ENCODE data around the gene CMTM5. TPM values are rescaled to one million over a fixed set of nuclear protein-coding genes. Genes with fewer than 3 reads are reported as not detected.

Gene CMTM5
- polyA plus RNA-seq, 1 of the 3 experiments (the other 2 are of a cell fraction), result 0.13 TPM

DNA sequence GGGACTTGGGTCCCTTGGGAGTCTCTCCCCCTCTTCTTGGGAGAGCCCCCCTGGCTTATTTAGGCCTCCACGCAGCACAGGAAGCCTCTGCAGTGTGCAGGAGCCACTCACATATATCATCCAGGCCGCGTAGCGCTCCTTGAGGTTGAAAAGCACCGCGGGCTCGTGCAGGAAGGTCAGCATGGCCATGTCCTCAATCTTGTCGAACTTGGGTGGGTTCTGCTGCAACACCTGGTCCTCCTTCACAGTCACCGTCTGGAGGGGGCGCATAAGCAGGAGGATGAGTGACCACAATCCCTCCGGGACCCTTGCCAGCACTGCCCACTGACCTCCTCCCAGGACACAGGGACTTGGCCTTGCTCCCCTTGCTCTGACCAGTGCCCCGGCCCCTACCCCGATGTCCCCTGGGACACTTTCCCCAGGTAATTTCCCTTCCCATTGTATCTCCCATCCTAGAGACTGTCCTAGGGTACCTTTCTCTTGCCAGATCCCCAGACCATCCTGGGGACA, 28.7 kb downstream of the CMTM5 start (continued):
- TF ChIP-seq, protein P1, sequence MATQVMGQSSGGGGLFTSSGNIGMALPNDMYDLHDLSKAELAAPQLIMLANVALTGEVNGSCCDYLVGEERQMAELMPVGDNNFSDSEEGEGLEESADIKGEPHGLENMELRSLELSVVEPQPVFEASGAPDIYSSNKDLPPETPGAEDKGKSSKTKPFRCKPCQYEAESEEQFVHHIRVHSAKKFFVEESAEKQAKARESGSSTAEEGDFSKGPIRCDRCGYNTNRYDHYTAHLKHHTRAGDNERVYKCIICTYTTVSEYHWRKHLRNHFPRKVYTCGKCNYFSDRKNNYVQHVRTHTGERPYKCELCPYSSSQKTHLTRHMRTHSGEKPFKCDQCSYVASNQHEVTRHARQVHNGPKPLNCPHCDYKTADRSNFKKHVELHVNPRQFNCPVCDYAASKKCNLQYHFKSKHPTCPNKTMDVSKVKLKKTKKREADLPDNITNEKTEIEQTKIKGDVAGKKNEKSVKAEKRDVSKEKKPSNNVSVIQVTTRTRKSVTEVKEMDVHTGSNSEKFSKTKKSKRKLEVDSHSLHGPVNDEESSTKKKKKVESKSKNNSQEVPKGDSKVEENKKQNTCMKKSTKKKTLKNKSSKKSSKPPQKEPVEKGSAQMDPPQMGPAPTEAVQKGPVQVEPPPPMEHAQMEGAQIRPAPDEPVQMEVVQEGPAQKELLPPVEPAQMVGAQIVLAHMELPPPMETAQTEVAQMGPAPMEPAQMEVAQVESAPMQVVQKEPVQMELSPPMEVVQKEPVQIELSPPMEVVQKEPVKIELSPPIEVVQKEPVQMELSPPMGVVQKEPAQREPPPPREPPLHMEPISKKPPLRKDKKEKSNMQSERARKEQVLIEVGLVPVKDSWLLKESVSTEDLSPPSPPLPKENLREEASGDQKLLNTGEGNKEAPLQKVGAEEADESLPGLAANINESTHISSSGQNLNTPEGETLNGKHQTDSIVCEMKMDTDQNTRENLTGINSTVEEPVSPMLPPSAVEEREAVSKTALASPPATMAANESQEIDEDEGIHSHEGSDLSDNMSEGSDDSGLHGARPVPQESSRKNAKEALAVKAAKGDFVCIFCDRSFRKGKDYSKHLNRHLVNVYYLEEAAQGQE (IDR thresholded peaks at IDR 0.05; ENCODE audit: low read depth, low read length), result no peak
- TF ChIP-seq EP300 (IDR thresholded peaks at IDR 0.05; ENCODE audit: borderline replicate concordance in 1 of 2, low read depth in 1 of 2, low read length in 1 of 2), result no peak

DNA sequence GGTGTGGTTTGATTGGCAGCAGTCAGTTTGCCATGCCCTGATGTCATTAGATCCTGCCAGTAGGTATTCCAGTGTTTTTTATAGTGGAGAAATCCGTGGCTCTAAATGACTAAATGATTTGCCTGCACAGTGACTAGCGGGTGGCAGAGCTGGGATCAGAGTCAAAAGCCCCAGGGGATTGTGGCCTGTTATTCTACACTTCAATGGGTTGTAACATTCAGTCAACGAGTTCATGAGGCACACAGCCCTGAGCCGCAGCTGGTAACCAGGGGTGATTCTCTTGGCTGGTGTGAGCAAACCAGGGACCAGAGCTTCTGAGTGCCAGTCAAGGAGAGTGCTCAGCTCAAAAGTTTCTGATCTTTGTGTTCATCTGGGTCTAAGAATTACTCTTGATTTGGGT, 29.4 kb downstream of the CMTM5 start:
- Histone ChIP-seq H3K4me2 (no peak overlapping the region), H3K4me1 (ENCODE audit: control insufficient read depth in 1 of 2, insufficient read depth in 2 of 2, low read depth in 1 of 2, low read length in 1 of 2) (peaks cover 0 to 9% of the 10 kb centered on the region in 2 experiments; a peak in 1 of 4 replicates), H3K27ac (ENCODE audit: low read depth in 2 of 2, low read length in 1 of 2) (no peak overlapping the region), H3K9me3 (no peaks in the 10 kb centered on the region), H3K9me2 (no peaks in the 10 kb centered on the region), H3K79me2 (ENCODE audit: insufficient read depth) (no peaks in the 10 kb centered on the region), H3F3A (replicated peaks; ENCODE audit: insufficient read depth) (no peaks in the 10 kb centered on the region), H4K20me1 (ENCODE audit: insufficient read depth) (no peaks in the 10 kb centered on the region), H3K36me3 (replicated peaks in 1 of 2; ENCODE audit: control insufficient read depth in 1 of 2, insufficient read depth in 2 of 2, low read length in 1 of 2) (no peaks in the 10 kb centered on the region), H3K27me3 (ENCODE audit: insufficient read depth) (peaks cover 43% of the 10 kb centered on the region), H3K4me3 (ENCODE audit: low read depth in 2 of 2, low read length in 1 of 2) (no peak overlapping the region), H3K9ac (no peak overlapping the region), H2AFZ (ENCODE audit: low read depth) (no peak overlapping the region)
- ChIA-PET CTCF (interaction anchor here (2.9 kb wide), 1 partner anchor 26 kb away, joined by 8 read pairs; no protein-coding TSS in a partner anchor), POLR2A (no interaction called here)
- WGBS (ENCODE audit: low lambda C conversion rate), result 10% methylated on average over 4 of the region's 4 CpGs
- no peak for DNase-seq
- TF ChIP-seq POLR2AphosphoS5 (IDR thresholded peaks at IDR 0.05; ENCODE audit: low read depth, low read length) (no peak), RFX5 (IDR thresholded peaks at IDR 0.05; ENCODE audit: low read length) (no peak), MEF2A (IDR thresholded peaks at IDR 0.05; ENCODE audit: borderline replicate concordance, low read depth) (no peak), TAF1 (IDR thresholded peaks at IDR 0.05; ENCODE audit: borderline replicate concordance, low read depth, low read length) (no peak), FOSL2 (IDR thresholded peaks at IDR 0.05; ENCODE audit: borderline replicate concordance, low read depth) (no peak), EP300 (IDR thresholded peaks at IDR 0.05; ENCODE audit: borderline replicate concordance in 1 of 2, low read depth in 1 of 2, low read length in 1 of 2) (no peak), SIN3A (IDR thresholded peaks at IDR 0.05; ENCODE audit: borderline replicate concordance, low read depth, low read length) (no peak), FOXJ3 (CRISPR knock-in tag; IDR thresholded peaks at IDR 0.05) (no peak), GATA2 (CRISPR knock-in tag; IDR thresholded peaks at IDR 0.05) (no peak), RCOR1 (IDR thresholded peaks at IDR 0.05; ENCODE audit: low read length) (no peak), NFIC (IDR thresholded peaks at IDR 0.05; ENCODE audit: borderline replicate concordance) (no peak)
- TF ChIP-seq, protein P2, sequence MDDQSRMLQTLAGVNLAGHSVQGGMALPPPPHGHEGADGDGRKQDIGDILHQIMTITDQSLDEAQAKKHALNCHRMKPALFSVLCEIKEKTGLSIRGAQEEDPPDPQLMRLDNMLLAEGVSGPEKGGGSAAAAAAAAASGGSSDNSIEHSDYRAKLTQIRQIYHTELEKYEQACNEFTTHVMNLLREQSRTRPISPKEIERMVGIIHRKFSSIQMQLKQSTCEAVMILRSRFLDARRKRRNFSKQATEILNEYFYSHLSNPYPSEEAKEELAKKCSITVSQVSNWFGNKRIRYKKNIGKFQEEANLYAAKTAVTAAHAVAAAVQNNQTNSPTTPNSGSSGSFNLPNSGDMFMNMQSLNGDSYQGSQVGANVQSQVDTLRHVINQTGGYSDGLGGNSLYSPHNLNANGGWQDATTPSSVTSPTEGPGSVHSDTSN (IDR thresholded peaks at IDR 0.05), result no peak
- TF ChIP-seq, protein P3, sequence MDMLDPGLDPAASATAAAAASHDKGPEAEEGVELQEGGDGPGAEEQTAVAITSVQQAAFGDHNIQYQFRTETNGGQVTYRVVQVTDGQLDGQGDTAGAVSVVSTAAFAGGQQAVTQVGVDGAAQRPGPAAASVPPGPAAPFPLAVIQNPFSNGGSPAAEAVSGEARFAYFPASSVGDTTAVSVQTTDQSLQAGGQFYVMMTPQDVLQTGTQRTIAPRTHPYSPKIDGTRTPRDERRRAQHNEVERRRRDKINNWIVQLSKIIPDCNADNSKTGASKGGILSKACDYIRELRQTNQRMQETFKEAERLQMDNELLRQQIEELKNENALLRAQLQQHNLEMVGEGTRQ (IDR thresholded peaks at IDR 0.05; ENCODE audit: borderline replicate concordance, low read depth, low read length), result no peak
- TF ChIP-seq, protein P4, sequence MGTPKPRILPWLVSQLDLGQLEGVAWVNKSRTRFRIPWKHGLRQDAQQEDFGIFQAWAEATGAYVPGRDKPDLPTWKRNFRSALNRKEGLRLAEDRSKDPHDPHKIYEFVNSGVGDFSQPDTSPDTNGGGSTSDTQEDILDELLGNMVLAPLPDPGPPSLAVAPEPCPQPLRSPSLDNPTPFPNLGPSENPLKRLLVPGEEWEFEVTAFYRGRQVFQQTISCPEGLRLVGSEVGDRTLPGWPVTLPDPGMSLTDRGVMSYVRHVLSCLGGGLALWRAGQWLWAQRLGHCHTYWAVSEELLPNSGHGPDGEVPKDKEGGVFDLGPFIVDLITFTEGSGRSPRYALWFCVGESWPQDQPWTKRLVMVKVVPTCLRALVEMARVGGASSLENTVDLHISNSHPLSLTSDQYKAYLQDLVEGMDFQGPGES (IDR thresholded peaks at IDR 0.05; ENCODE audit: low read depth, low read length), result no peak
- TF ChIP-seq, protein P5, sequence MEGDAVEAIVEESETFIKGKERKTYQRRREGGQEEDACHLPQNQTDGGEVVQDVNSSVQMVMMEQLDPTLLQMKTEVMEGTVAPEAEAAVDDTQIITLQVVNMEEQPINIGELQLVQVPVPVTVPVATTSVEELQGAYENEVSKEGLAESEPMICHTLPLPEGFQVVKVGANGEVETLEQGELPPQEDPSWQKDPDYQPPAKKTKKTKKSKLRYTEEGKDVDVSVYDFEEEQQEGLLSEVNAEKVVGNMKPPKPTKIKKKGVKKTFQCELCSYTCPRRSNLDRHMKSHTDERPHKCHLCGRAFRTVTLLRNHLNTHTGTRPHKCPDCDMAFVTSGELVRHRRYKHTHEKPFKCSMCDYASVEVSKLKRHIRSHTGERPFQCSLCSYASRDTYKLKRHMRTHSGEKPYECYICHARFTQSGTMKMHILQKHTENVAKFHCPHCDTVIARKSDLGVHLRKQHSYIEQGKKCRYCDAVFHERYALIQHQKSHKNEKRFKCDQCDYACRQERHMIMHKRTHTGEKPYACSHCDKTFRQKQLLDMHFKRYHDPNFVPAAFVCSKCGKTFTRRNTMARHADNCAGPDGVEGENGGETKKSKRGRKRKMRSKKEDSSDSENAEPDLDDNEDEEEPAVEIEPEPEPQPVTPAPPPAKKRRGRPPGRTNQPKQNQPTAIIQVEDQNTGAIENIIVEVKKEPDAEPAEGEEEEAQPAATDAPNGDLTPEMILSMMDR (IDR thresholded peaks at IDR 0.05), result no peak
- TF ChIP-seq, protein P1 (IDR thresholded peaks at IDR 0.05; ENCODE audit: low read depth, low read length), result no peak
